ENCODE results near the gene MRPL36.

MRPL36 gene

DNA sequence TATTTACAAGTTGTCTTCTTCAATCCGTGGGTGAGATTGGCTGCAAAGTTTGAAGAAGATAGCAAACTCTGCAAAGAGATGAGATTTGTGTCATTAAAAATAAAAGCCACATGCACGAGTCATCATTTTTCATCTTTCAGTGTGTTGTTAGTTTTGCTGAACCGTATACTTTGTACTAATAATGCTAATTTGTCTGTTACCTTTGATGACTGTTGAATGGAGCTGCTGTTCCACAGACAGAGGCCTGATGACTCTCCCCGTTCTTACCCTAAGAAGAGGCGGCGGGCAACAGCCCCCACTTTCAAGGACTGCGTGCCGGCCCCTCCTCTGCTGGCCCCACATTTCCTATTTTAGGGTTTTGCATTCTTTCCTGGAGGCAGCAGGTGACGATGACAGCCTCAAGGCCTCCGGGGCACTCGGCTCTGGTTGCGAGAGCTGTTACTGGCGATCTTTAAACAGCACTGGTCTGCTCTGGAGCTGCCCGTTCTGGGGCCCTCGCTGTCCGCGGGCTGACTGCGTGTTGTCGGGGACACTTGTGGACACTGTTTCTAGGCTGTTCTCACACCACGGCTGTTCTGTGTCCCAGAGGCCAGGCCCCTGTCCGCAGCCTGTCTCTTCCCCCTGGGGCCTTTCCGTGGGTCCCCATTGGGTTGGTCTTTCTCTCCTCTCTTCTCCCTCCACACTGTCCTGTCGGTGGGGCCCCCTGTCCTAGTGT lies 36.7 kb upstream of the MRPL36 start:
- TF ChIP-seq SP1 (IDR thresholded peaks at IDR 0.05) (no peak), BHLHE40 (IDR thresholded peaks at IDR 0.05; ENCODE audit: borderline replicate concordance) (no peak), HDGF (IDR thresholded peaks at IDR 0.05; ENCODE audit: borderline replicate concordance) (no peak), FOXA1 (IDR thresholded peaks at IDR 0.05) (no peak), FOXK2 (IDR thresholded peaks at IDR 0.05) (no peak), TARDBP (IDR thresholded peaks at IDR 0.05) (no peak), CTBP1 (IDR thresholded peaks at IDR 0.05; ENCODE audit: borderline replicate concordance) (no peak), L3MBTL2 (conservative IDR thresholded peaks at IDR 0.05) (no peak), ARNT (IDR thresholded peaks at IDR 0.05) (no peak), FOXM1 (IDR thresholded peaks at IDR 0.05; ENCODE audit: borderline replicate concordance) (no peak), LEF1 (IDR thresholded peaks at IDR 0.05; ENCODE audit: borderline replicate concordance) (no peak), SUZ12 (IDR thresholded peaks at IDR 0.05) (no peak), NFRKB (IDR thresholded peaks at IDR 0.05) (no peak)
- TF ChIP-seq, protein P1, sequence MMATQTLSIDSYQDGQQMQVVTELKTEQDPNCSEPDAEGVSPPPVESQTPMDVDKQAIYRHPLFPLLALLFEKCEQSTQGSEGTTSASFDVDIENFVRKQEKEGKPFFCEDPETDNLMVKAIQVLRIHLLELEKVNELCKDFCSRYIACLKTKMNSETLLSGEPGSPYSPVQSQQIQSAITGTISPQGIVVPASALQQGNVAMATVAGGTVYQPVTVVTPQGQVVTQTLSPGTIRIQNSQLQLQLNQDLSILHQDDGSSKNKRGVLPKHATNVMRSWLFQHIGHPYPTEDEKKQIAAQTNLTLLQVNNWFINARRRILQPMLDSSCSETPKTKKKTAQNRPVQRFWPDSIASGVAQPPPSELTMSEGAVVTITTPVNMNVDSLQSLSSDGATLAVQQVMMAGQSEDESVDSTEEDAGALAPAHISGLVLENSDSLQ (IDR thresholded peaks at IDR 0.05) = no peak
- no peak for DNase-seq (ENCODE audit: extremely low spot score)
- CTCF ChIA-PET = no interaction called here
- POLR2A ChIA-PET = no interaction called here

DNA sequence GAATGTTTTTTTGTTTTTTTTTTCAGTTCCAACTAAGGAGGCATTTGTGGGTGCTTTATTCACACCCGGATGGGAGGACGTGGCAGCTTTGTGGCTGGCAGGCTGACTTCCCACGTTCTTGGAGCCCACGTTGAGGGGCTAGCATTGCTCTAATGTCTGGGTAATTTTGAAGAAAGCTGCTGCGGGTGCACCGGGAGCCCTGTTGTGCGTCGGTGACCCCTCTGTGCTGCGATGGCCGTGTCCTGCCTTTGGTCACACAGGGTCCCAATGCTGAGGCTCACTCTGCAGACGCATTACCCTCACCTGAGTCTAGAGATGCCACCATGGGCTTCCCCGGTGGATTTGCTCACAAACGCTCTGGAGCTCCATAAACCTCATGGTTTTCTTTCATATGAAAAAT lies 35.8 kb upstream of the MRPL36 start:
- ChIA-PET POLR2A (no interaction called here), CTCF (no interaction called here)
- no peak for DNase-seq (ENCODE audit: extremely low spot score)
- no peak for TF ChIP-seq NFRKB (IDR thresholded peaks at IDR 0.05)
- no peak for TF ChIP-seq FOXK2 (IDR thresholded peaks at IDR 0.05)
- no peak for TF ChIP-seq CTBP1 (IDR thresholded peaks at IDR 0.05; ENCODE audit: borderline replicate concordance)
- no peak for TF ChIP-seq BHLHE40 (IDR thresholded peaks at IDR 0.05; ENCODE audit: borderline replicate concordance)
- no peak for TF ChIP-seq ARNT (IDR thresholded peaks at IDR 0.05)
- TF ChIP-seq ZNF384 (IDR thresholded peaks at IDR 0.05) = no peak
- no peak for TF ChIP-seq LEF1 (IDR thresholded peaks at IDR 0.05; ENCODE audit: borderline replicate concordance)
- no peak for TF ChIP-seq HDGF (IDR thresholded peaks at IDR 0.05; ENCODE audit: borderline replicate concordance)
- no peak for TF ChIP-seq L3MBTL2 (conservative IDR thresholded peaks at IDR 0.05)
- no peak for TF ChIP-seq FOXA1 (IDR thresholded peaks at IDR 0.05)
- no peak for TF ChIP-seq ELF4 (IDR thresholded peaks at IDR 0.05)
- no peak for TF ChIP-seq TARDBP (IDR thresholded peaks at IDR 0.05)
- no peak for TF ChIP-seq SP1 (IDR thresholded peaks at IDR 0.05)

DNA sequence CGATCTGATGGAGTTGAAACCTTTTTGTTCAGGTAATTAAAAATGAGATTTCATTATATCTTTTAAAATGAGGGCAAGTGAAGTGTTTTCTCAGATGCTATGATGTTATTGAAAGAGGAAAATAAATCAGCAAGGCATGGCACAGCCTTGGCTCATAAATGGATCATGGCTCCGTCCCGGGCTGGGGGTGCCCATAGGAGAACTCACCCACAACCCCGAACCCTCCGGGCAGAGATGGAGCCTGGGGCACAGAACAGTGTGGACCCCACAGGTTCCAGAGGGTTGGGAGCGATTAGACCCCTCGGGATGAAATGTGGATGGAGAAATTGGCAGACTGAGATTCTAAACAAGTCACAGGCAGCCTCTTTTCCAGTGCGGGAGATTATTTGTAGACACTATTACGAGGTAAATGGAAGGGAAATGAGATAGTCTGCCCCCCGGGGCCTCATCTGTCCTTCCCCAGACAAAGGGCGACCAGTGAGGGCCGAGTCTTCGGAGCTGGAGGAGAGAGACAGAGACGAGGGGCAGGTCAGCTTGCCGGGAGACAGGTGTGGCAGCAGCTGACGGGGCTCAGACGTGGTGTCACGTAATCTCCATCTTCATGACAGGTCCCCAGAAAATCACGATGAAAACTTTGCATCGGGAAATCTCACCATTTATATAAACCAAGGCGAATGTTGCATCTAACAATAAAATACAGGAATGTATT lies 35.2 kb upstream of the MRPL36 start:
- CTCF ChIA-PET = no interaction called here
- no peak for DNase-seq (ENCODE audit: extremely low spot score)

DNA sequence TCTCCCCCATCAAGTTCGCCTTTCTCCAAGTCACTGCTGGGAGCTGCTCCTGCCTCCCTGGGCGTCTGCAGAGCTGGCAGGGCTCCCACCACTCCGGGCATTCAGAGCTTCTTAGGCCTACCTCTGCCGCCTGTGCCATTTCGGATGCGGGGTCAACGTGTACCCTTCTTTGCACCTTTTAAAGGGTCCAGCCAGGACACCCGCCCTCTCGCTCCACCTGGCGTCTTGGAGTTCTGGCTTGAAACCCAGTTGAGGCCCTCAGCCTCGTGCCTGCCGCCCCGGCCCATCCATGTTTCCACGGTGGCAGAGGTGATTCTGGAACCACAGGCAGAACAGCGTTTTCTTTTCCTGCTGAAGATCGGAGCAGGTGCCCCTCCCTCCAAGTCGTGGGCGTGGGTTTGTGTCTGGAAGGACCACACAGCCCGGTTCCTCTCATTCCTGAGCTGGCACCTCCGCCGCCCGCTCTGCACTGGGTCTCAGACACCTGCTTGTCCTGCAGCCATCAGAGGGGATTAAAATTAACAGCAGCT lies 34.5 kb upstream of the MRPL36 start:
- DNase-seq (ENCODE audit: extremely low spot score) = no peak
- TF ChIP-seq, protein P1 (IDR thresholded peaks at IDR 0.05) = no peak
- no peak for TF ChIP-seq LEF1 (IDR thresholded peaks at IDR 0.05; ENCODE audit: borderline replicate concordance)
- no peak for TF ChIP-seq ARNT (IDR thresholded peaks at IDR 0.05)
- ChIA-PET CTCF (no interaction called here), POLR2A (no interaction called here)

More for the DNA sequence above, 35.2 kb upstream of the MRPL36 start:
- POLR2A ChIA-PET = no interaction called here
- TF ChIP-seq NFRKB (IDR thresholded peaks at IDR 0.05) = no peak
- TF ChIP-seq FOXM1 (IDR thresholded peaks at IDR 0.05; ENCODE audit: borderline replicate concordance) = no peak
- TF ChIP-seq L3MBTL2 (conservative IDR thresholded peaks at IDR 0.05) = no peak
- TF ChIP-seq CTBP1 (IDR thresholded peaks at IDR 0.05; ENCODE audit: borderline replicate concordance) = no peak
- no peak for TF ChIP-seq FOXA1 (IDR thresholded peaks at IDR 0.05)
- no peak for TF ChIP-seq BHLHE40 (IDR thresholded peaks at IDR 0.05; ENCODE audit: borderline replicate concordance)

DNA sequence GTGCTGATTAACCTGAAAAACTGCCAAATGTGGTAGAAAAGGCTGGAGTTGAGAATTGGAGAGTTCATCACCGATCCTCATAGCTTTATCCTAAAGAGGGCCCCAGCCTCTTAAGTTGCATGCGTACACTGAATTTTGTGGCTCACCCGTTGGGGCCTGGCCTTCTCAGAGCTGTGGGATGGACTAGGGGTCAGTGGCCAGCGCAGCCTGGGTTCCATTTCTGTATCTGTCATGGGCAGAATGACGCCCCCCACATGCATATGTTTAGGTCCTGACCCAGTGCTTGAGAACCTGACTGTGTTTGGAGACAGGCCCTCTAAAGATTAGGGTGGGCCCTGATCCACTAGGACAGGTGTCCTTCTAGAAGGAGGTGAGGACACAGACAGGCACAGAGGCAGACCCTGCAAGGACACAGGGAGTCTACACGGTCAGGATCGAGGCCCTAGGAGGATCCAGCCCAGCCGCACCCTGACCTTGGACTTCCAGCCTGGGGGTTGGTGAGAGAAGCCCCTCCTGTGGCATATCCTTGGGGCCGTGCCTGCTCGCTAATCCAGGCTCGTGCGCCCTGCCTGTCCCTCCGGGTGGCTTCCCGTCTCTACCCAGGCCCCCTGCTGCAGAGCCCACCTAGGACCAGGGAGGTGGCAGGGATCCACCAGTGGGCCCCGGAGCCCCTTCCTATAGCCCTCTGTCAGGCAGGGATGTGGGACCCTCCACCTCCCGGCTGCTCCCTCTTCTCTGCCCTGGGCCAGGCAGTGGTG lies 33.8 kb upstream of the MRPL36 start:
- POLR2A ChIA-PET = no interaction called here
- DNase-seq (ENCODE audit: extremely low spot score) = no peak
- CTCF ChIA-PET = no interaction called here
- no peak for TF ChIP-seq NFRKB (IDR thresholded peaks at IDR 0.05)
- no peak for TF ChIP-seq SP1 (IDR thresholded peaks at IDR 0.05)
- no peak for TF ChIP-seq FOXK2 (IDR thresholded peaks at IDR 0.05)
- TF ChIP-seq BHLHE40 (IDR thresholded peaks at IDR 0.05; ENCODE audit: borderline replicate concordance) = no peak
- TF ChIP-seq HDGF (IDR thresholded peaks at IDR 0.05; ENCODE audit: borderline replicate concordance) = no peak
- TF ChIP-seq SUZ12 (IDR thresholded peaks at IDR 0.05) = no peak
- no peak for TF ChIP-seq TARDBP (IDR thresholded peaks at IDR 0.05)
- no peak for TF ChIP-seq LEF1 (IDR thresholded peaks at IDR 0.05; ENCODE audit: borderline replicate concordance)
- TF ChIP-seq L3MBTL2 (conservative IDR thresholded peaks at IDR 0.05) = no peak
- no peak for TF ChIP-seq ZNF384 (IDR thresholded peaks at IDR 0.05)
- no peak for TF ChIP-seq ELF4 (IDR thresholded peaks at IDR 0.05)
- TF ChIP-seq CTBP1 (IDR thresholded peaks at IDR 0.05; ENCODE audit: borderline replicate concordance) = no peak
- no peak for TF ChIP-seq FOXA1 (IDR thresholded peaks at IDR 0.05)
- TF ChIP-seq ARNT (IDR thresholded peaks at IDR 0.05) = no peak
- TF ChIP-seq, protein P1 (IDR thresholded peaks at IDR 0.05) = no peak
- no peak for TF ChIP-seq FOXM1 (IDR thresholded peaks at IDR 0.05; ENCODE audit: borderline replicate concordance)

Measured in HEK293T (cell line).